ENCODE data around the gene TIMM44.

GRCh38 chr19:7898967-7899366, 44.5 kb downstream of the TIMM44 start:
- TF ChIP-seq SIX5 (IDR thresholded peaks at IDR 0.05; ENCODE audit: low read depth, low read length, severe bottlenecking) (no peak), FOXM1 (IDR thresholded peaks at IDR 0.05; ENCODE audit: low read depth, low read length) (no peak), CTCF (IDR thresholded peaks at IDR 0.05 in 2 of 3, conservative IDR thresholded peaks at IDR 0.05 in 1 of 3; ENCODE audit: control insufficient read depth in 2 of 3, extremely low read depth in 1 of 3, insufficient read depth in 1 of 3, low read depth in 3 of 3, low read length in 3 of 3) (no peak), POLR2A (IDR thresholded peaks at IDR 0.05; ENCODE audit: low read depth, low read length) (no peak)

All from GM12878 (cell line).